Left lobe of liver (tissue), 2 donors: ENCODE results near the gene PPBP. TPM values are rescaled to one million over a fixed set of nuclear protein-coding genes. Genes with fewer than 3 reads are reported as not detected.
"Not testable (repeated sequence)": the region's sequence is repeated elsewhere in the genome, so short reads cannot be mapped to it uniquely, and the experiment has no call there.

Experiments
- ATAC-seq: fragments of 200-7000 bp; cut with Tn5 transposase; one replicate; pipeline ENCODE4 v1.9.1; 2020; ENCODE audit warnings: mild to moderate bottlenecking, moderate library complexity
- DNase-seq: peaks from one replicate; pipeline ENCODE4 v3.0.0-alpha.2; 2020; ENCODE audit warnings: low spot score
- total RNA-seq: library from RNA; stranded (reverse); gene quantifications from one replicate; pipeline ENCODE4 v1.2.1, GENCODE V29; 2021
- donor health status: DM: no; HTN: no; CAD: no; lungs with moderate emphysema.
- donor health status: DM: no; HTN: yes; CAD: no.

PPBP gene
- total RNA-seq, 1 donor from 2014 or later = 1.4 TPM

- ATAC-seq = peak; percentile 76
These were observed 10.3 kb upstream of the PPBP start, which contains the start of gene CXCL5 for GRCh38 chr4:73998040-73999011. TSS of gene CXCL5 (minus strand) at chr4:73998677. CDS start at chr4:73998581, 96 bp downstream.

GRCh38 chr4:73992050-73992449 is 4.1 kb upstream of the PPBP start:
- no peak for ATAC-seq
- DNase-seq = no peak

More at GRCh38 chr4:73998040-73999011, 10.3 kb upstream of the PPBP start, which contains the start of gene CXCL5:
- DNase-seq = no peak

GRCh38 chr4:73991742-73992000 is 3.7 kb upstream of the PPBP start:
- ATAC-seq = no peak

GRCh38 chr4:73990988-73991741 is 3.2 kb upstream of the PPBP start:
- DNase-seq (no peak), ATAC-seq (no peak)

More at GRCh38 chr4:73991742-73992000, 3.7 kb upstream of the PPBP start:
- no peak for DNase-seq

GRCh38 chr4:73989928-73990327 is 1.9 kb upstream of the PPBP start:
- ATAC-seq = no peak
- no peak for DNase-seq

- no peak for DNase-seq
- no peak for ATAC-seq
These were observed 1.0 kb upstream of the PPBP start for GRCh38 chr4:73989031-73989430.

GRCh38 chr4:73985528-73985852 is 2.5 kb downstream of the PPBP start:
- DNase-seq = no peak

GRCh38 chr4:73984736-73985527 is 3.1 kb downstream of the PPBP start:
- ATAC-seq (no peak), DNase-seq (no peak)

More at GRCh38 chr4:73985528-73985852, 2.5 kb downstream of the PPBP start:
- no peak for ATAC-seq

- DNase-seq, ATAC-seq: not testable (repeated sequence)
These were observed 6.8 kb downstream of the PPBP start for GRCh38 chr4:73981175-73981574.

GRCh38 chr4:73979407-73979957 is 8.5 kb downstream of the PPBP start:
- ATAC-seq = no peak
- DNase-seq = no peak

- ATAC-seq = no peak
These were observed 9.1 kb downstream of the PPBP start for GRCh38 chr4:73978886-73979285.

GRCh38 chr4:73976716-73977115 is 11.3 kb downstream of the PPBP start:
- DNase-seq (no peak), ATAC-seq (no peak)

More at GRCh38 chr4:73978886-73979285, 9.1 kb downstream of the PPBP start:
- no peak for DNase-seq

- no peak for ATAC-seq
These were observed 11.8 kb downstream of the PPBP start for GRCh38 chr4:73976217-73976616.

GRCh38 chr4:73974352-73974751 is 13.6 kb downstream of the PPBP start:
- no peak for ATAC-seq

More at GRCh38 chr4:73976217-73976616, 11.8 kb downstream of the PPBP start:
- no peak for DNase-seq

GRCh38 chr4:73970945-73971344 is 17.0 kb downstream of the PPBP start:
- ATAC-seq = no peak
- no peak for DNase-seq

More at GRCh38 chr4:73974352-73974751, 13.6 kb downstream of the PPBP start:
- no peak for DNase-seq

- DNase-seq (no peak), ATAC-seq (no peak)
These were observed 18.0 kb downstream of the PPBP start for GRCh38 chr4:73970011-73970410.

- ATAC-seq (no peak), DNase-seq (no peak)
These were observed 20.1 kb downstream of the PPBP start for GRCh38 chr4:73967866-73968265.

GRCh38 chr4:73964862-73965611 is 23.0 kb downstream of the PPBP start:
- ATAC-seq = peak; percentile 98
- DNase-seq = no peak

- ATAC-seq (no peak), DNase-seq (no peak)
These were observed 25.3 kb downstream of the PPBP start for GRCh38 chr4:73962724-73963123.

- not testable (repeated sequence) for ATAC-seq, DNase-seq
These were observed 28.9 kb downstream of the PPBP start for GRCh38 chr4:73959041-73959440.
